ENCODE data around the gene CDH13.

CDH13 gene

DNA sequence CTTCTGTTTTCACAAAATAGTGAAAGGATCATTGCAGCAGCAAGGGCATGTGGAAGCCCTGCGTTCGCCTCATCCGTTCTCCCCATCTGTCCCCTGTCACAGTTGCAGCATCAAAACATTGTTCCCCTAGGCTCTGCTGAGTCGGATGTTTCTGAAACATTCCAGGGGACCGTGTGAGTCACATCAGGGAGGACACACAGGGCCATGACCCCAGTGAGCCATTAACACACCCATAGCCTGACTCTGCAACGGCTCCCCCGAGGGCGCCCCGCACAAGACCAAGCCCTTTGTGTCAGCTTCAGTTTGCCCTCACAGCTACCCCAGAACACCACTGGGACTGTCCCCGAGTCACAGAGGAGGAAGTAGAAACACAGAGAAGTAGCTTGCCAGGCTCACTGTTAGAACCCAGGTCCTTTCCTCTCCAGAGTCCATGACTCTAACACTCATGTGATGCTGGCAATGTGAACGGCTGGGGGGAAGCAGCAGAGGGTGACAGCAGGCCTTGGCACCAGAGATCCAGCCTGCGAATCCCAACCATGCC, 1117.7 kb downstream of the CDH13 start:
- no peak for DNase-seq

DNA sequence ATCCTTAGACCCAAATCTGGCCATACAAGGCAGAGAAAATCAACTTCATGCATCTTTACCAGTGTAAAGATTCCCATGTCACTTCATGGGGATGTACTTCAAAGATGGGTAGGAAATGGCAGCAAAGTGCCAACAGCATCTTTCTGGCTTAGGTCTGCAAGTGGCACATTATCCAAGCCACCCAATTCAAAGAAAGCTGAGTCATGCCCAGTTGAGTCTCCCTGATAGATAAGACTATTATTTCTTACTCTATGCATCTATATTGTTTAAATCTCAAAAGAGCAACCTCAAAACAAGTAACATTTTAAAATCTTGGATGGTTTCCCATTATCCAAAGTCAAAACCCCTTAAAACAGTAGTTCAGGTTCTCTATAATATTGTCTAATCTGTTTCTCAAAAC, 1119.8 kb downstream of the CDH13 start:
- no peak for DNase-seq

DNA sequence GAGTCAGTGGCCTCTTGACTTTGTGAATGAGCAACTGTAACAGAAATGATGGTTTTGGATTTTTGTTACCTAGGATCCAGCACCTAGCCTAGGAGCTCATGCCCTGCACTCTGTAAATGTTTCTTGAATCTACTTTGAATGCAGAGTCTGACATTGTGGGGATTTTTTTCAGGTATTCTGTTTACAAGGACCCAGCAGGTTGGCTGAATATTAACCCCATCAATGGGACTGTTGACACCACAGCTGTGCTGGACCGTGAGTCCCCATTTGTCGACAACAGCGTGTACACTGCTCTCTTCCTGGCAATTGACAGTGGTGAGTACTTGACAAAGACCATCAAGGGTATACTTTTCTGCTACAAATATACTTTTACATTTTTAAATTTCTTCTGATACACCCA, 1121.2 kb downstream of the CDH13 start:
- DNase-seq = no peak

DNA sequence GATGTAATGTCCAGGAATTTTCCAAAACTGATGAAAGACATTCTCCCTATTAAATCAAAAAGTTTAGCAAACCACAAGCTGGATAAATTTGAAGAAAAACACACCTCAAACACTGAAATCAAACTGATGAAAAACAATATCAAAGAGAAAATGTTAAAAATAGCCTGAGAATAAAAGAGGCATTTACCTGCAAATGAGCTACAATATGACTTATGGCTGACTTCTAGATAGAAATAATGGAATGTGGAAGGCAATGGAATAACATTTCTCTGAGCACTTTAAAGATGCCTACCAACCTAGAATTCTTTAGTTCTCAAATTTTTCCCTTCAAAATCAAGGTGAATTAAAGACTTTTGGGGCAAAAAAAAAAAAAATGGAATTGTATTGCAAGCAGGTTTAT, 1128.6 kb downstream of the CDH13 start:
- DNase-seq = no peak

DNA sequence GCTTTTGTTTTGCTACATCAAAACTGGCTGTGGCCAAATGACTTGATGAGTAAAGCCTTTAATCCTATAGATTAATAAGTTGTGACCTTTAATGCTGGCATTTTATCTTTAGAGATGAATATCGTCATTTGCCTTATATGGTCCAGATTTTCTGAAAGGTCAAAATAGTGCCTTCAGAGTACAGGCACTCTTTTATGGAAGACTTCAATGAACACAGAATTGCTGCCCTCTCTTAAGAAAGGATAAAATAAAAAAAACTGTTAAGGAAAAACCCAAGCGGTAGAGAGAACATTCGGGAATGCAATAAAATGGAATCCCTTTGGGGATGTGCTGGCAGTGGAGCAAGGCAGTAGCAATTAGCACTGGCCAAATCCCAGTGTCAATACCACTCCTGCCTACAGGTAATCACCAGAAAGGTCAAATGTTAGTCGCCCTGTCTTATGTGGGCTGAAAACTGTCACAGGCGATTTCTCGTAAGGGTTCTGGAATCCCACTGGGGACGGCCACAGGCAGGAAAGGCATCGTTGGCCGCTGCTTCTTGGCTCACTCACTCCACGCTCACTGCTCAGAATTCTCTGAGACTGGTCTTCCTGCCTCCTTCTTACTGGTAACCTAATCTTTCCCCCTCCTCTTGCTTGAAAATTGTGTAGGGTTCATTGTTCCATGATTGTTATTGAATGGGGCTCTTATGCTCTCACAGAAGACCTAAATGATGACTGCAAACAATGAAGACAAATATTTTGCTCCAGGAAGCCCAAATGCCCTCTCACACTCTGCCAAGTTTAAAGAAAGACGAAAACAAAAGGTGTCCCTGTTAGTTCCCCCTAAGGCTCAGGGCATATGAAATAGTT, 1135.6 kb downstream of the CDH13 start:
- no peak for DNase-seq

DNA sequence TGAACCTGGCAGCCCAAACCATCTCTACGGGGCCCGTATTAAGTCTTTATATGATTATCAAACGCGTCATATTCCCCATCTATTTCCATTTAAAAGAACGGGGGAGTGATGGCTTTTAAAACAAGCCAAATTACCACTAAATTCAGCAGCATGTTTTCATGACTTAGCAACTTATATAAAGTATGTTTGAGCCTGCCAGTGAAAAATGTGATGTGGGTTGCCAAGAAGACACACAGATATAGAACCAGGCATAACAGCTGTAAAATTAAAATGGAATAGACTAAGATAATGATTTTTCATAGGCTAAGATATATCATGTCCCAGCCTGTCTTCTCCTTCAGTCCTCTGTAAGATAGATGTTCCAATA, 1136.2 kb downstream of the CDH13 start:
- no peak for DNase-seq

DNA sequence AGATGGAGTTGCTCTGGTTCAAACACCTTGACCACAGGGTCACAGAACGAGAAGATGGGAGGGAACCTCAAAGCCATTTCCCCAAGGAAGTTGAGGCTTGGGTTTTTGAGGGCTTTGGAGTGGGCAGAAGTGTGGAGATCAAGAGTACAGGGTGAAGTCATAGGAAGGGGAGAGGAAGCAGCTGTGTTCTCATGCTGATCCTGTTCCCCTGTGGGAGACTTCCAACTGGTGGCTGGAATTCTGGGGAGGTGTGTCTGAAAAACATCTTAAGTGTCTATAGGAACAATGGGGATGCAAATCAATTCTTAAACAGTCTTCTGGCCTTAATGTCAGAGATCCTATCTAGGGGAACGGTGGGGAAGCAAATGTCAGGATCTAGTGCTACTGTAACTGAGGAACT, 1142.2 kb downstream of the CDH13 start:
- DNase-seq = no peak

DNA sequence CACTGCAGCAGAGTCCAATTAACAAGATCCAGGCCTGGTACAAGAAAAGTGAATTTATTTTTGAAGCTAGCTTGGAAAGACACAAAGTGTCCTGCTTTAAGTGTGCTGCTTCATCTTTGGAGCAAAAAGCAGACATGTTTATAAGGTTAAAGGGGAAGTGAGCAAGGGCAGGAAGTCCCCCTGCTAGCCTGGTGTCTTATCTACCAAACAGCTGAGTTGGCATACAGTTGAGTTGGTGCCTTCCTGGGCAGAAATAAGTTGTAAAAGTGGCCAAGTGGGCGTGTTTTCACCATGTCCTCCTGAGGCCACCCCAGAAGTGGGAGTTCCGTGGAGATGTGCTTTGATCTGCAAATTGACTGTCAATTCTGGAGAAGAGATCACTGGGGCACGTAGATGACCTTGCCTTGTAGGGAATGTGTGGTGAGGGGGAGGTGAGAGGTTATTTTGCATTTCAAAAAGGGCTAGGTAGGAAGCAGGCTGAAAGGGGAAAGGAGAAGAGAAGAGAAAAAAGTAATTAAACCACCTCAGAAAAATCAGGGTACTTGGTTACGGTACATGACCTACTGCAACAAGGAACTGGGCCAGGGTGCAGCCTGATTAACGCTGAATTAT, 1142.7 kb downstream of the CDH13 start:
- no peak for DNase-seq

DNA sequence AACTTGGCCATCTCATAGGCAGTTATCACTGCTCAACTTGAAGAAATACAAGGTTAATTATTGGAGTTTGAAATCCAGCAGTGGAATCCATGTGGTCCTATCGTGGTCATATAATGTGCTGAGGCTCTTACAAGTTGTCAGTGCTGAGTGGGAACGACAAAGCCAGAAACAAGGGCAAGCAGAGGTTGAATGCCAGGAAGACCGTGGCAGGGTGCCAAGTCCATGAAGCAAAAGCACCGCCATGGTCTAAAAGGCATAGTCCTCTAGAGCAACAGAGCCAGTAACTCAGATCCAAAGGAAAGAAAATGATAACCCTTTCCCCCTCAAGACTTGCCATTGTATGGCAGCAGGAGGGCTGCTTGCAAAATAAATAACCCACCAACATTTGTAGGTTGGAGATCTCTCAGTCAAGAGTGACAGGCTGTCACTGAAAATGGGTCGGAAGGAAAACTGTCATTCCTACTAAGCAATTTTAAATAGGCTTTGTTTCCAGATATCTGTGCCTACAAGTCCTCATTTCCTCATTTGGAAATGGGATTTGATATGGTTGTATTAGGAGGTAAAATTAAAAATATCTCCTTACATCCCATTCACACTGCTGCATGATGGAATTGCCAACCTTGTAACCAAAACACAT, 1144.7 kb downstream of the CDH13 start:
- no peak for DNase-seq

DNA sequence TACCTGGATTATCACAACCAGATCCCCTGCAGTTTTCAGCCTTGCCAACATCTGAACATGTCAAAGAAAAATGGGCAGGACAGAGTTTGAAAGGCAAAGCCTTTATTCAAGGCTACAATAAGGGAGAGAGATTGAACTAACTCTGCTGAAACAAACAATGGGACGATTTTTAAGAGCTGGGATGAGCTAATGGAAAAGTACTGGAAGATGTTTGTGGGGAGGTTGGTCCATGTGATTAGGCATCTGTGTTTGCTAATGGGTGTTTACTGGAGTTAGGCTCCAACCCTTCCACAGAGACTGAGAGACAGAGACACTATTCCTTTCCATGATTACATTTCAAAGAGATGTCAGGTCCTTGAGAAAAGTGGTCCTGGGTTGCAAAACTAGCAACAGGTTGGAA, 1146.0 kb downstream of the CDH13 start:
- no peak for DNase-seq

DNA sequence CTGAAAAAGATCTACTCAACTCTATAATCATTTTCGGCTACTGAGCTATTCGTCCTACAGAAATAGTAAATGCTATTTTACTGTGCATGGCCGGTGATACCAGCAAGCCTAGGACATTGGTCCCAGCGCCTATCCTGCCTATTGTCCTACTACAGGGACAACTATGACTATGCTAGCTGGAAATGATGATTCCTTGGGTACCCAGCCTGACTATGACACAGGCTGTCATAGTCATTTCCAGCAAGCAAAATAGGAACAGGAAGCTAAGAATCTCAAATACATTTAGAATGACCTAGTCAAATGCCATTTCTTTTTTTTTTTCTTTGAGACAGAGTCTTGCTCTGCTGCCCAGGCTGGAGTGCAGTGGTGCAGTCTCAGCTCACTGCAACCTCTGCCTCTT, 1147.3 kb downstream of the CDH13 start:
- no peak for DNase-seq

DNA sequence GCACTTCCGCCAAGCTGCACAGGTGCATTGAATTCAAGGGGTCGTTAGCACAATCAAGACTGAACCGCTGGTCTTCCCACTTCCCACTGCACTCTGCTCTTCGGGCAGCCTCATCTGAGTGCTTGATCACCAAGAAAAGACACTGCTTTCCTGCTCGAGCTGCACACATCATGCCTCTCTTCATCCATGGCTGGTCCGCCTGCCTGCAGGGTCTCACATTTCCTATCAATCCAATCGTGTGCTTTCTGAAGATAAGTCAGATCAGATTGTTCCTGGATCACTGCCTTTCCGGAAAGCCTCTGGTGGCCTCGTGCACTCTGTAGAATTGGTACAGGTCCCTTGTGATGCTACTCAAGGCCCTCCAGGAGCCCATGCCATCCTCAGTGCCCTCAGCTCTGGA, 1150.2 kb downstream of the CDH13 start:
- DNase-seq = no peak

DNA sequence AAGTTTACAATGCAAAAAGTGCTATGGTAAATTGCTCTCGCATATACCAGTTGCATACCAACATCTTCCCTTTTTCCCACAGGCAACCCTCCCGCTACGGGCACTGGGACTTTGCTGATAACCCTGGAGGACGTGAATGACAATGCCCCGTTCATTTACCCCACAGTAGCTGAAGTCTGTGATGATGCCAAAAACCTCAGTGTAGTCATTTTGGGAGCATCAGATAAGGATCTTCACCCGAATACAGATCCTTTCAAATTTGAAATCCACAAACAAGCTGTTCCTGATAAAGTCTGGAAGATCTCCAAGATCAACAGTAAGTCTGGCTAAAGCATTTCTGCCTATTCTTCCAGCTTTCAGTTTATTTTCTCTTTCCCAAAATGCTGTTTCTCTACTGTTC, 1153.1 kb downstream of the CDH13 start:
- DNase-seq = no peak

DNA sequence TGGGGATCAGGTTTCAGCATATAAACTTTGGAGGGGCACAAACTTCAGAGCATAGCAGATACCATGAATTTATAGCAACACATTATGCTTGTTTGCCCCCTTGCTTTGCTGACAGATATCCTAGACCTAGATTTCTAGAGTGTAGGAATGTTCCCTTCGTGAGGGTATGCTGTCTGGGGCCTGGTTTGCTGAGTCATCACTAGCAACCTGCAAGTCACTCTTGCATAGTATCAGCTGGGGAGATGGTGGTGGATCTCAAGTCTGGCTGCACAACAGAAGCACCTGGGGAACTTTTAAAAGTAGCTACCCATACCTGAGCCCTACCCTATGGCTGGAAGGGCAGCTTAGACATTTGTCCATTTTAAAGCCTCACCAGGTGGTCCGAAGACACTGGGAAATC, 1158.7 kb downstream of the CDH13 start:
- DNase-seq = no peak

DNA sequence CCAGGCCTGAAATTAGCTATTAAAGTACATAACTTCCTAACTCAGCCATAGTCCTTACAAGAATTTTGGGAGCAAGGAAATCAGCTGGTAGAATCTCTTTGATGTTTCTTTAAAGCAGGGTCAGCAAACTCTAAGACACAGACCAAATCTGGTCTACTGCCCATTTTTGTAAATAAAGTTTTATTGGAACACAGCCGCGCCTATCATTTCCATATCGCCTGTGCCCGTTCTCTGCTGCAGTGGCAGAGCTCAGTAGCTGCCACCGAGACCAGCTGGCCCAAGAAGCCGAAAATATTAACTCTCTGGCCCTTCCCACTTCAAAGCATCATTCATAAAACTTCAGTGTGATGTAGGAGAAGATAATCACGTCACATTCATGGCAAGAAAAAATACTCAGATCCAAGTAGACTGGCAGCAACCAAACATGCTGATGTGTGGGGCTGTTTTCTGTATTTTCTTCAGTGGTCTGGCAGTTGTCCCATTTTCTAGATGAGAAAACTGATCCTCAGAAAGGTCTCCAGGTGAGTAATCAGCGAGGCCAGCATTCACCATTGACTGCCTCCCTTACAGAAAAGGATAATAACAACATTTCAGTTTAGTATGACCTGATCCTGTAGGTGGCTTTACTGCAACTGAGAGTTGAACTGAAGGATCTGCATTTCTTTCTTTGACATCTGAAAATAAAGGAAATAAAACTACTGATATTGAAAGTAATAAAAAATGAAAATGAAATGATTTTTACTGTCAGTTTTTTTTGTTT, 1163.1 kb downstream of the CDH13 start:
- no peak for DNase-seq

DNA sequence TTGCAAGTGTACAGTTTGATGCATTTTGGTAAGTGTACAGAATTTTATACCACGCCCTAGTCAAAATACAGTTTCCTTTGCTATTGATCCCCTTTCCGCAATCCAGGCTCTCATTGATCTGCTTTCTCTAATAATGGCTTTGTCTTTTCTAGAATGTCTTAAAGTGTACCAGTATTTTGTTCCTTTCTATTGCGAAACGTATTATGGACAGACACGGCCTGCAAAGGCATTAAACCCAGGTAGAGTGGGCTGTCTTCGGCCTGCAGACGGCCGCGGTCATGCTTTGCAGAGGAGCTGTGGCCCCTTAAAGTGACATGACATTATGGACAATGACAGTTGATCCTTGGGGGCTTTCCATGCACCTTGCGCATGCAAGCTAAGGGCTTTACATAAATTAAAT, 1165.1 kb downstream of the CDH13 start:
- no peak for DNase-seq

DNA sequence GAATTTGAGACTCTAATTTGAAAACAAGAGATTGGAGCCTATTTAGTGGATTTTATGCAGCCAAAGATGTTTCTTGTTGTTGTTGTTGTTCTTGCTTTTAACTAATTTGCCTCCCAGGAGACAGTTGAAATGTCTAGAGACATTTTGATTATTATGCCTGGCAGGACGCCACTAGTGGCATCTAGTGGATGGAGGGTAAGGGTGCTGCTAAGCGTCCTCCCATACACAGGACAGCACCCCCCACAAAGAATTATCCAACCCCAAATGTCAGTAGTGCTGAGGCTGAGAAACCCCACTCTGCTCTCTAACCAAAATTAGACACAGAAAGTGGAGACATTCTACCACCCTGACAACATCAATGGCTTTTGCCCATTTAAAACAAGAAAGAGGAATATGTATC, 1165.6 kb downstream of the CDH13 start:
- DNase-seq = no peak

DNA sequence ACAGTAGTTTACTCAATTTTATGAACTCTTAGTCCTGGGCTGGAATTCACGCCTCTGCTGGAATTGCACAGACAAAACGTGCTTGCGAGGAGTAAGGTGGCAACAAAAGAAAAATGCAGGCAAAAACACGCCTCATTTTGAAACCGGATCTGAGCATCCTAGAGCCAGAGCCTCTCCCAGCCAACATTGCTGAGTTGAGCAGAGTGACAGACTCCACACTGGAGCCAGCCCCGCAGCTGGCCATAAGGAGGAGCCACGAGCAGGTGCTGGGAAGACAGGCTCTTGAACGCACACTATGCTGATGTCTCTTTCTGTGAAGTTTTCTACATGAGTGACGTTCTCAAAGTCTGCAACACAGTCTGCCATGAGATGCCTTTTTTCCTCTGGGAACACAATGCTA, 1166.4 kb downstream of the CDH13 start:
- peak; percentile 23 for DNase-seq

DNA sequence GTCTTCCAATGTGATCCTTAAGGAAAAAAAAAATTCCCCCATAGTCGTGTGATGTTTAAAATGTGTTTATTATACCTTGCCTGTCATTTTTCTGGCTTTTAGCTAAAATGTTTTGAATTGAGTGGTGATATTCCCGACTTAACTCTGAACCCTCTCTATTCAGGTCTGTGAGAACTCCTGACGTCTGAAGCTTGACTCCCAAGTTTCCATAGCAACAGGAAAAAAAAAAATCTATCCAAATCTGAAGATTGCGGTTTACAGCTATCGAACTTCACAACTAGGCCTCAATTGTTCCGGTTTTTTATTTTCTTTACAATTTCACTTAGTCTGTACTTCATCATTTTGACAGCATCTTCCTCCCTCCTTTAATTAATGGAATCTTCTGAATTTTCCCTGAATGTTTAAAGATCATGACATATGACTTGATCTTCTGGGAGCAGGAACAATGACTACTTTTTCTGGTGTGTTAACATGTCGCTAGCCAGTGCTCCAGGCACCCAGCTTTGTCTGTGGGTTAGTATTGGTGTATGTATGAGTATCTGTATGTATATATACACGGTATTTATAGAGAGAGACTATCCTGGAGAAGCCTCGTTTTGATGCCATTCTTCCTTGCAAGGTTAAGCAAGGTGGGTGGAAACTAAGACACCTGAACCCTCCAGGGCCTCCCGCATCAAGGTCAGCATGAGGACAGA, 1168.2 kb downstream of the CDH13 start:
- no peak for DNase-seq

DNA sequence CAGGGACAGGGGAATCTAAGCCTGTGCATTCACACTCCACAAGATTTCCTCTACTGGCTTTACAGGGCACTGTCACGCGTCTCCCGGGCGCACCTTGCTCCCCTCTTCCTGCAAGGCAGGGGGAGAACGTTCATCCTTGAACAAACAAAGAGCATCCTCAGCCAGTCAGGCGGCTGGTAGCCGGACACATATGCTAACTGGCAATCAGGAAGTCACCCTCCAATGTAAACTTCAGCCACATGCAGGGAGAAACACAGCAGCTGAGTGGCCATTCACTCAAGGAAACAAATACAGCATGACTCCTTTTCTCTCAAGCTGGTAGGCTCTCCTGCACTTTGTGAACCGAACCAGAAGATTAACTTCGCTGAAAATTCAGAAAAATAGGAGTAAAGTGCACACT, 1170.2 kb downstream of the CDH13 start:
- DNase-seq = no peak

DNA sequence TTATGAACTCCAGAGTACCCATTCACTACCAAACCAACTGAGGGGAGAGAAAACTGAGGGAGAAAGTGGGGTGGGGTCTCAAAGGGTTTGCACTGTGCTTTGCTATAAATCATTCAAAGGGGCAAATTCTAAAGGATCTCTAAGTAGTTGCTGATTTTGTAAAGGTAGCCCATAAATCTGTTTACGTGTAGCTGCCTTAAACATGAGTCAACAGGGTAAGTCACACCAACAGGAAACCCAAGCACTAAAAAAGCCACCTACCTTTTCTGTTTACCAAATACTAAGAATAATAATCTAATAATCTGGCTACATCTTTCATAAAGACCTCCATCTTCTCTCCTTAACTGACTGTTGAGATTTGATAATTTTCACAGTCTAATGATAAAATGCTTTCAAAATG, 1172.6 kb downstream of the CDH13 start:
- DNase-seq = no peak

DNA sequence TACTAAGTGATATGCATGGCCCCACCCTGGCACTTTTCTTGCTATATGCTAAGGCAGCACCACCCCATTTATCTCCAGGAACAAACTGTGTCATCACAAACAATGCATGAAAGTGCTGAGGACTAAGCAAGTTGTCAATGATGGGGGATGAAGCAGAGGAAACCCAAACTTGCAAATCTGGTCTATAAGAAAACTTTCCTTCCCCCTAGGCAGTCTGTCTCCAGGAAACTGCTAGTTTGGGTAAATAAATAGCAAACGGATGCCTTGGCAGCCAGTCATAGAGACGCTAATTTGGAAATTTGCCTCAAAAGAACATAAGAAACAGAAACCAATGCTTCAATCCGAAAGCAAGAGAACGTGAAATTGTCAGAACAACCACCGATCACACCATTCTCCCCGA, 1175.4 kb downstream of the CDH13 start:
- no peak for DNase-seq
